HG03457 (cell line): ENCODE measurements around the gene HIVEP3.

Experiments
- ATAC-seq: cut with Tn5 transposase; IDR thresholded peaks from one replicate; pipeline ENCODE4 v1.9.1; 2021; ENCODE audit warnings: moderate number of reproducible peaks; ENCODE audit not compliant: unreplicated experiment

Gene HIVEP3

DNA sequence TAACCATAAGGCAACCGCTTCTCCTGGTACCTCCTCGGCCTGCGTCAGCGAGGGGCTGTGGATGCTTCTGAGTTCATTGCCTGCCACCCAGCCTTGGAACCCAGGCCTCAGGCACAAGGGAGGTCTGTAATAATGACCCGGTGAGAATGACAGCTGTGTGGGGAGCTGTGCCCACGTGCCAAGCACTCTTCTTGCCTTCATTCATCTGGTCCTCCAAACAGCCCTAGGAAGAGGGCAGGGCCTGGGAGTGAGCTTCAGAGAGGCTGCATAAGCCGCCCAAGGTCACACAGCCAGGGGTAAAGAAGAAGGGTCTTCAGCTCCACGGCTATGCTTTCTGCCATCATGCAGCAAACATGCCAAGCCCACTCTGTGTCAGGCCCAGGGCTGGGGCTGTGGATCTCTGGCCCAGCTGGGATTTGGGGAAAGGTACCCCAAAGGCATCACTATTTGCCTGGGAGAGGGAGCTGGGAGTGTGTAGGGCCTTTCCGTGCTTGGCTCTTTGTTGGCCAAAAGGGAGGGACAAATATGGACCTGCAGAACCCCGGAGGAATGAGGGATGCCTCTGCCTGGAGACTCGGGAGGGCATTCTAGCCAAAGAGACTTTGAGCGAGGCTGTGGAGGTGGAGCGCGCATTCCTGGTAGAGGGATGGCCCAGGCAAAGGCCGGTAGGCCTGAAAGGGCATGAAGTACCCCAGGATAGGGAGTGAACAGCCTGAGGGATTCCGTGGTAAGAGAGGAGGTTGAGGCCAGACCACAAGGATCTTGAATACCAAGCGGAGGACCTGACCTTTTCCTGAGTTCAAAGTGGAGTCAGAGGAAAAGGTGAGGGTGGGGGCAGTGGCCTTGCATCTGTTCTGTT is 424.1 kb downstream of the HIVEP3 start:
- ATAC-seq, result no peak

DNA sequence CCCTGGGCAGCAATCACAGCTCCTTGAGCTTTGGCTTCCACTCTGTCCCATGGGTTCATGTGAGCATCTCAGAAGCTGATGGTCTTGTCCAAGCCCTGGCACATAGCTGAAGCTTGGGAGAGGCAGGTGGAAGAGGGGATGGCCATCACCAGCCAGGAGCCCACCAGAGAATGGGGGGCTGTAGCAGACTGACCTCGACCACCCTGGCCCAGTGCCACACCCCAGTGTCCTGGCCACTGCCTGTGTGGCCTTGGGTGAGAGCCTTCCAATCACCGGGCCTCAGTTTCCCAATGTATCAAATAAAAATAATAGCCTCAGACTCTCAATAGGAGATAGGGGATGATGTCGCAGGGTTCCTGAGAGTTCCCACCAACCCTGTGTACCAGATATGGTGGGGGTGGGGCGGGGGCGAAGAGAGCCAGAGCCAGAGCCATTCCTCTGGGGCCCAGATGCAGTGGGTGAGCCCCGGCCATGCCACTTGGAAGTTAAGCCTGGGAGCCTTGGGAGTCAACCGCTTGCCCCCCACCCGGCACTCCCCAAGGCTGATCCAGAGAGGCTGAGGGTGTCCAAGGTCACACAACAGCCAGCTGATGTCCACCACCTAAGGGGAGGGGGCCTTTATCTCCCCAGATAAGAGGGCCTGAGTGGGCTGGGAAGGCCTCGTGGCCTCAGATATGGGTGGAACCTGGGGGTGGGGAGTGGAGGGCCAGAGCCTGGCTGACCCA is 424.9 kb downstream of the HIVEP3 start:
- no peak for ATAC-seq

DNA sequence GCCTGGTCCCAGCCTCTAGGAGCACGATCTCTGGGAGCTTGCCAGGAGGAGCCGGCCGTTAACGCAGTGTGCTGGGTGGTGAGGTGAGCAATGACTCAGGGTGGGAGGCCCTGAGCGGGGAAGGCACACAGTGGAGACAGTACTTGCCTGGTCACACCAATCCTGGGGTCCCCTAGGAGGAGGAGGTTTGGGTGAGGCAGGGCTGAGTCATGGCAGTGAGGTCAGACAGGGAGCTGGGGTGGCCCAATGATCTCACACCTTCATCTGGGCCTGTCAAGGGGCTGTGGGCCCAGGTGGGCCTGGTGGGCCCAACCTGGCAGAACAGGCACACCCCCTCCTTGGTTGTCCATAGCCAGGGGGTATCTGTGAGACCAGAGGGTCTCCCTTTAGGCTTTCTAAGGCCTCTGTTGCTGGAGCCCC is 425.6 kb downstream of the HIVEP3 start:
- no peak for ATAC-seq

DNA sequence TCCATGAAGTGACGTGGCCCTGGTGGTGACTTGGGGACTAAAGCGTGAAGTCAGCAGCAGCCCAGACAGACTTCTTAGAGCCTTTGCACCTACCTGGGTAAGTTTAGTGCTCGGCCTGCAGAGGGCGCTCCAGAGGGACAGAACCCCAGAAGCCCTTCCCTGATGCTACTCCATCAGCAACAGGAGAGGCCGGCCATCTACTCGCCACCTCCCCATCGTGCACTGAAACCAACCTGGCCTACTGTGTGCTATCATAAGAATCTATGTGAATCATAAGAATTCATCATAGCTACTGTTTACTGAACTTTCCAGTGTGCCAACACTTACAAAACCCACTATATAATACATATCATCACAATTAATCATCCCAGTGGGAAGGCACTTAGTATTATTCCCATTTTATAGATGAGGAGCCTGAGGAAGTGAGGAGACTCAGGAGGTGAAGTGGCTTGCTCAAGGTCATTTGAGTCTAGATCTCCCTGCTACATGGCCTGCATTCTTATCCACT is 426.3 kb downstream of the HIVEP3 start:
- ATAC-seq, result no peak

DNA sequence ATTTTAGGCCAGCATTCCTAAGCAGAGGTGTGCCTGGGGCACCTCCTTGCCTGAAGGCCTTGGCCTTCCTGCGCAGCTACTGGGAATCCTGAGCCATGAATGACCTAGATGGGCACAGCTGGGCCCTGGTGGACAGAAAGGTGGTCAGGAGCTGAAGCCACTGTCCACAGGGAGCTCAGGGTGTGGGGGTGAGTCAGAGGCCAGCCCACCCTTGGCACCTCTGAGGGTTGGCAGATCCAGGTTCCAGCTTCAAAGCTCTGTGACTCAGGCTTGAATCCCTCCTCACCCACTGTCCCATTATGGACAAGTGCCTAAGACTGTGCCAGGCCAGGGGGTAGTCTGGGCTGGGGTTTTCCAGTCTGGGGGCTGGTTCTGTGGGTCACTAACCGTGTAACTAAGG is 427.8 kb downstream of the HIVEP3 start:
- ATAC-seq, result no peak

DNA sequence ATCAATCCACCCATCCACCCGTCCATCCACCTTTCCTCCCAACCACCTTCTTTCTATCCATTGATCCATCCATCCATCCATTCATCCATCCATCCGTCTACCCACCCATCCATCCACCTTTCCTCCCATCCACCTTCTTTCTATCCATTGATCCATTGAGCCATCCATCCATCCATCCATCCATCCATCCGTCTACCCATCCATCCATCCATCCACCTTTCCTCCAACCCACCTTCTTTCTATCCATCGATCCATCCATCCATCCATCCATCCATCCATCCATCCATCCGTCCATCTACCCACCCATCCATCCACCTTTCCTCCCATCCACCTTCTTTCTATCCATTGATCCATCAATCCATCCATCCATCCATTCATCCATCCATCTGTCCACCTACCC is 429.2 kb downstream of the HIVEP3 start:
- no peak for ATAC-seq

DNA sequence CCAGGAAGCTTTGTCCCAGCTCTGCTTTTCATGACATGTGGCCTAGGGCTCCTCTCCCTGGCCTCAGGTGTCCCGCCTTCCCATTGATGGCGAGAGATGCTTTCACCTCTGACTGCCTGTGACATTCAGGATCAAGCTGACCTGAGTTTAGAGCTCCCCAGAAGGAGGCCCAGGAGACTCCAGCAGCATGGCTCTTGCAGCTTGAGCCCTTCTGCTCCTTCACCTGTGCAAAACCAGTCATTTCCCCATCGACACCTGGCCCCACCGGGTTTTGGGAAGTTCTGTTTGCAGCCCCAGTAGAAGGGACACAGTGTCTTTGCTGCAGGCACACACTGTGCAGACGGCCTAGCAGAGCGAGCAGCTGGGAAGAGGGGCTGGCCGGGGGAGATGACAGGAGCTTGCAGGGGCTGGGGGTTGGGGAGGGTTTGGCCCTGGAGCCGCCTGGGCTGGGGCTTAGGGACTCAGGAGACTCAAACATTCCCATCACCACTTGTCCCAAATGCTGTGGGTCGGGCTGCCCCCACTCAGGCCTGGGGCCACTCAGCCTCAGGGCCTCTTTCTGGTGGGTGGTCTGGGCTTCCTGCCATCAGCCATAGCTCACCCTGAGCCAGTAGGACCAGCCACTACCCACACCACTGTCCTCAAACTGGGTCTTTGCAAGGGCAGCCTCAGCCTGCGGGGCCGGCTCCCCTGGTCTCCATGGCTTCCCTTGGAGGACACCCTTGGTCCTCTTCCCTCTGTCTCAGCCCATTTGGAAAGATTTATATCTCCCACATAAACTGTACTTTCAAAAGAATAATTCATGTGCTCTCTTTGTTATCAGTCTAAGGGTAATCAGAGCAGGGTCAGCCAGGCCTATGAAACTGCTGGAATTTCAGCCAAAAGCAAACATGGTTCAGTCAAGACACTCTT is 430.4 kb downstream of the HIVEP3 start:
- no peak for ATAC-seq

DNA sequence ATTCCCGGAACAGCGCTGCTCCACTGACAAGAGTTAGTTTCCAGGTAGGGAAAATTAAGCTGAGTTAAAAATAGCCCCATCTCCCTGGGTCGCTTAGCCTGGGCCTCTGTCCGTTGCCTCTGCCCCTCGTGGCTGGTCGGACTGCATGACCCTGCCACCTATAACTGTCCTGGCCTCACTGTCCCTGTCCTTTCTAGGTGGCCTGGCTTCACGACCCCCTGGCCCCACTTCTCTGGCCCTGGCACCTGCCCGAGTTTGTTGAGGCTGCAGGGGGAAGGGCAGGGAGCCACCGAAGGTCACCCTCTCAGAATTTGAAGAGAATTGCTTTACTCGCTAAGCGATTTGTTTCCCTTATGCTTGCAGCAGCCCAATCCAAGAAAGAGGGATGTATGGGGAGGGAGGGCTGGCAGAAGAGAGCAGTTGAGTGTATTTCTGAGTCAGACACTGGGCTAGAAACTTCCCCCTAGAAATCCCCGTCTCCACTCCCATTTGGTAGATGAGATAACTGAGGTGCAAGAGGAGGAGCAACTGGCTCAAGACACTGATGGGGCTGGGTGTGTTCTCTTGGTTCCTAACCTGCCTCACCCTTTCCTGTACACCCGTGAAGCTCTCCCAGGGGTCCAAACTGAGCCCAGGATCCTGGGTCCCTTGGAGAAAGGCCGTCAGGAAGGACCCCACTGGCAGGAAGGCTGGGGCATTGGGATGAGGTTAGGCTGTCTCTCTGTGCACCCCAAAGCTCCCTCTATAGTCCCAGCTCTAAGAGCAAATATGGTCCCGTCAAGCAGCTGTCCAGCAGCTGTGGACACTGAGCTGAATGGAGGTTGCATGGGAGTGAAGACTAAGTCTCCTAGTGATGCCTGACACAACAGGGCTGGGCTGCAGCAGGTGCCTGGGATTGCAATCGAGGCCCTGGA is 431.3 kb downstream of the HIVEP3 start:
- ATAC-seq, result no peak

DNA sequence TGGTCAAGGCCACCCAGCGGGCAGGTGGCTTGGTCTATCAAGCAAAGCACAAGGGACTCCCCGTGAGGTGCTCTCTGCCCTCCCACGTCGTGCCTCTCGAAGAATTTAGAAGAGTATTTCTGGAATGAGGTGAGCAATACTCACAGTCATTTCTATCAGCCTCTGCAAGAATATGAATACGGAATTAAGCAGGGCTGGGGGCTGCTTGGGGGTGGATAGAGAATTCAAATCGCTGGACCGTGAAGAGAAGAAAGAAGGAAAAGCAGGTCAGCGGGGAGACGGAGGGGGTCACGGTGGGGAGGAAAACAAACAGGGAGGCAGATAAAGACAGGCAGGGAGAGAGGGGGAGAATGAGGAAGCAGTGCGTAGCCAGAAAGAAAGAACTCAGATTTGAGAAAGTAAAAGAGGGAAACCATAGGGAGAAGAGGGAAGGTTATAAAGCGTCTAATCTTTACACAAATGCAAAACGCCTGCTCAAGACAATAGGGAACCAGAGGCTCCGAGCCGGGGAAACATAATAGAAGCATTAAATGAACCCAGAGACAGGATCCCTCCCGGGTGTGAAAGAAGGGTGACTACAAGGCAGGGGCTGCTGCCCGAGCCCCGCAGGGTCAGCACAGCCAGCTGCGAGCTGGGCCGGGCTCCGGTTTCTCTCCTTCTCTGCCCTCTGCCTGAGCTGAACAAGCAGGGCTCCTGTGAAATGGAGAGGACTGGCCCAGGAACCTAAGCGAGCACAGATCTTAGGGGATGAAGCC is 432.2 kb downstream of the HIVEP3 start:
- ATAC-seq, result no peak

DNA sequence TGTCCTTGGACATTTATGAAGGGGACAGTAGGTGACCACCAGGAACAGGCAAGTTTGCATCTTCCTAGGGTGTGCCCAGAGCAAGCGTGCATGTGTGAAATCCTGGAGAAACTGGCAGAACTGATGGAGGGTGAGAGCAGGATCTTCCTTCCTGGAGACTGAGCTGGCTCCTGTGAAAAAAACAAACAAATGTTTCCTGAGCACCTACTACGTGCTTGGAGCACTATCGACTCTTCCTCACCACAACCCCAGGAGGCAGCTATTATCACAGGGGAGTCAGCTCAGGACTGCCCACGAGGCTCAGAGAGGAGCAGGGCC is 432.7 kb downstream of the HIVEP3 start:
- no peak for ATAC-seq

DNA sequence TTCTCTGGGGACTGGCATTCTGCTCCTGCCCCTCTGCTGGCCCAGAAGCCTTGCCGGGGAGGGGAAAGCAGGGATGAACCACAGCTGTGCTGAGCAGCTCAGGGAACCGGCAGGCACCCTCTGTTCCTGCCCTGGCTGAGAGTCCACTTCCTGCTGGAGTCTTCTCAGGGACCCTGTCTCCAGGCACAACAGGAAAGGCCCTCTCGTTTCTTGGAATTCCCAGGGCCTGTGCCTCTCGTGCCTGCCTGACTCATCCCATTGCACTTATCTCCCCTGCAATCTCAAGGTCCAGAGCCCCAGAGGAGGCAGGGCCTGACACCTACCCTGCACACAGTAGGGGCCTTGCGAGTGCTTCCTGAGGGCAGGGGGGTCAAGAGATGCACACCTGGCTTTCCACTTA is 433.1 kb downstream of the HIVEP3 start:
- no peak for ATAC-seq

DNA sequence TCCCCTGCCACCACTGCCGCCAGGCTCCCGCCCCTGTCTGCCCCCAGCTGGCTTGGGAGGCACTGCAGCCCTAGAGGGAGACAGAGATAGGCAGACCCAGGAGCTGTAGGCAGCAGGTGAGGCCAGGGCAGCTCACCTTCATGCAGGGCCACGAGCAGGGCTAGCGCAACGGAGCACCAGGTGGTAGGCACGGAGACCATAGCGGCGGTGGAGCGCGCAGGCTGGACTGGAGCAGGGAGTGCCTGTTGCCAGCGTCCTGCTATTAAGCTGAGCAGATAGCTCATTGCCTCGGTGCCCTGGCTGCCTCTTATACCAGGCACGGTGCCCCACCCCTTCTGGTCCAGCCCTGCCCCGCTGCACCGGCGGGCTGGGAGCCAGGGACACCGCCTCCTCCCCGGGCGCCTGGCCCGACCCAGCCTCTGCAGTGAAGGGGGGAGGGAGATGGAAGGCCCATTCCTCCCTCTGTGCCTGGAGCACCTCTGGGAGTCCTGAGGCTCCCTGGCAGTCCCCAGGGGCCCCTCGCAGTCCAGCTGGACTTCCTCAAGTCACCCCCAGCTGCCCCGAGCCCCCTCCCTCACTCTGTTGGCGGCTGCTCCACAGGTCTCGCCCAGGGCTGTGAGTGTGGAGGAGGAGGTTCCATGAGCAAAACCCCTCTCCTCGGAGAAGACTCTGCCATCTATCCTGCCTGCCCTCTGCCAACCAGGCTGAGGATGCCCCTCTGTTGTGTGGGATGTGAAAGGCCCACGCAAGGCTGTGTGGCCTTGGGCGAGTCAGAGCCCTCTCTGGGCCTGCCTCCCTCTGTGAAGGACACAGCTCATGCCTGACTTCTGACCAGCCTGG is 434.1 kb downstream of the HIVEP3 start, which contains the start of gene EDN2:
EDN2 (minus strand) TSS at position 282 of the 840 bp plus-strand sequence; CDS start at position 200, 82 bp downstream.
- ATAC-seq, result no peak

DNA sequence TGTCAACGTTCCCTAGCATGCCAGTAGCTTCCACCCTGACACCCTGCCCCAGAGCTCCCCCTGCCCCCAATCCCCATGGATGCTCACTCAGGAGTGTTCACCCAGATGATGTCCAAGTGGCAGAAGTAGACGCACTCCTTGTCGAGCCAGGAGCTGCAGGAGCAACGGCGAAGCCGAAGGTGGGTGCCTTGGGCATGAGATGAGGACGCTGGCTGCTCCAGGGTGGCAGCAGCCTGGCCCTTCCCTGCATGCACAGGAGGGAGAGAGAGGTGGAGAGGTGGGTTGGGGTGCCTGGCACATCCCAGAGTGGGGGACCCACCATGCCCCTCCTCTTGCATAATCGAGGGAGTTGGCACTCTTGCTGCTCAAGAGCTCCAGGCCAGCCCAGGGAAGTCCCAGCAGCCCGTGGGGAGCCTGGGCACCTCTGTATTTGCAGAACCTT is 434.7 kb downstream of the HIVEP3 start:
- ATAC-seq, result no peak

DNA sequence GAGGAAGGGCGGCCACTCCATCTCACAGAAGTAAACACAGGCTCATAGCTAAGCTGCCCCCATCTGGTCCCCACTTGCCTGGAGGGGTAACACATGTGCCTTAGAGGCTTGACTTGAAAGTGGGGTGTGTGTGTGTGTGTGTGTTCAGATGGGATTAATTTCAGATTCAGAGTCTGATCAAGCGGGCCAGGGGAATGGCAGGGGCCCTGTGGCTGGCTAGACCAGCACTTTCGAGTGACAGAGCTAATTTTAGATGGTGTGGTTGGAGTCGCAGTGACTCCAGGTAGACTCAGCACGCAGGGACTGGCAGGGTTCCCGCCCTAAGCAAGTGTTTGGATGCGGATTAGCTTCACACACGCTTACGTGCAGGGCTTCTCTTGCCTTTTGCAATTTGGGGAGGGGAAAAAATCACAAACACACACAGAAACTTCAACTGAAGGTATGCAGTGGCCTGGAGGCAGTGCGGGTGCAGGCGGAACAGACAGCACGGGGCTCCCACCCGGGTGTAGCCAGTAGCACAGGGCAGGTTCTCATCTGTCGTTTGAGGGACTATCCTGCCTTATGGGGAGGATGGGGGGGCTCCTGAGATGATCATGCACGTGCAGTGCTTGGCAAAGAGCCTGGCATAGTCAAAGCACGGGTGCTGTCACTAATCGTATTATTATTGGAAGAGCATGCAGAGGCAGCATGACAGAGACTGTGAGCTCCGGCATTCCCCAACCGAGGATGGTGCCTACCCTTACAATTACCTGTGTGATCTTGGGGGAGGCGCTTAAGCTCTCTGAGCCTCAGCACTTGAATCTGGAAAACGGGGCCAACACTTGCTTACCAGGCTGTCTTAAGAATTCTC is 435.5 kb downstream of the HIVEP3 start:
- no peak for ATAC-seq

DNA sequence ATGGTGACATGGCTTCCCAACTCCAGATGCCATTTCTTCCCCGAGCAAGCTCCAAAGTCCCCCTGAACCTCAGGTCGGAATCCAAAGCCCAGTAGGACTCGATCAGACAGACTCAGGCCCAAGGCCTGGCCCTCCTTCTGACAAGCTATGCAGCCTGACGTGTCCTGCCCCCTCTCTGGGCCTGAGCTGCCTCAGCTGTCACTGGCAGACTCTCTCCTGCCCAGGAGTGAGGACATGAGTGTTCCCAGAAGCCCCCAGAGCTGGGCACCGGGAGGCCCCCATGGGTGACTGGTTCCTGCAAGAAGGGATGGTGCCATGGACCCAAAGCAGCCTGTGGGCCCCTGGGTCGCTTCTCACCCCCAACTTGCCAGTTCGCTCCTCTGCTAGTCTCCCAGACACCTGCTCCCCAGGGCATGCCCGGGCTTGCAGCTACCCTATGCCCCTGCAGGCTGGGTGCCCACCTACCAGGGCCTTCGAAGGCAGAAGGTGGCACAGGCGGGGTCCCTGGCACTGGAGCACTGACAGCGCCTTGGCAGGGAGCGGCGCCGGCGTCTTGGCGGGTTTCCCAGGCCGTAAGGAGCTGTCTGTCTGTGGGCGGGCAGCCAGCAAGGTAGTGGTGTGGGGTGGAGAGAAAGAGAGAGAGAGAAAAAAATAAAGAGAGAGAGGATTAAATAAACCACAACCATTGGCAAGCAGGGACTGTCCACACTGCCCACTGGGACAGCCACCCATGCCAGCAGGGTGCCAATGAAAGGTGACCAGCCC is 436.5 kb downstream of the HIVEP3 start:
- ATAC-seq, result no peak

DNA sequence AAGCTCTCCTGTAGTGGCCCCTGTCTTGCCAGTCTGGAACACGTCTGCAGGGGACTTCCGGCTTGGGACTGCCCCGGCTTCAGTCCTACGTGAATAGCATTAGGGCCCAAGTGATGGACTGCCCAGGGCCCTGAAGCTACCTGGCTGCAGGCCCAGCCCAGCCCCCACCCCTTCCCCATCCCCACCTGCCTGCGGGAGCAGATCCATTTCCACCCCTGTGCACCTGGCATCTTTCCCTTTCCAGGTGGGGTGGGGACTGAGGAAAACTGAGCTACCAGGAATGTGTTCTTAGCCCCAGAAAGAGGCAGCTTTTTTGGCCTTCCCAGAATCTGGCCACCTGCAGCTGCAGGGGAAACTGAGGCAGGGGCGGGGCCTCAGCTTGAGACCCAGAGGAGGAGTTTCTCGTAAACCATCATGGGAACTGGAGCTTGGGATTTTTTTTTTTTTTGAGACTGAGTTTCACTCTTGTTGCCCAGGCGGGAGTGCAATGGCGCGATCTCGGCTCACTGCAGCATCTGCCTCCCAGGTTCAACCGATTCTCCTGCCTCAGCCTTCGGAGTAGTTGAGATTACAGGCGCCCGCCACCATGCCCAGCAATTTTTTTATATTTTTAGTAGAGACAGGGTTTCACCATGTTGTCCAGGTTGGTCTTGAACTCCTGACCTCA is 437.5 kb downstream of the HIVEP3 start:
- no peak for ATAC-seq
